Osteocyte (in vitro differentiated cells): ENCODE results near the gene TENM4. TPM values are rescaled to one million over a fixed set of nuclear protein-coding genes. Genes with fewer than 3 reads are reported as not detected.

Source experiments
- DNase-seq: peaks from one replicate; pipeline ENCODE4 v3.0.0; 2021; ENCODE audit warnings: mixed read lengths; ENCODE audit not compliant: unreplicated experiment; ENCODE audit errors: extremely low spot score
- H3K27ac Mint-ChIP-seq: one replicate; pipeline ENCODE4 v1.8.0; 2021; ENCODE audit warnings: mild to moderate bottlenecking, mixed read lengths; ENCODE audit not compliant: unreplicated experiment
- H3K27me3 Mint-ChIP-seq: one replicate; pipeline ENCODE4 v1.8.0; 2021; ENCODE audit warnings: mixed read lengths; ENCODE audit not compliant: unreplicated experiment
- H3K36me3 Mint-ChIP-seq: one replicate; pipeline ENCODE4 v1.8.0; 2021; ENCODE audit warnings: mixed read lengths; ENCODE audit not compliant: unreplicated experiment
- H3K4me1 Mint-ChIP-seq: one replicate; pipeline ENCODE4 v1.8.0; 2021; ENCODE audit warnings: mixed read lengths; ENCODE audit not compliant: unreplicated experiment
- H3K4me3 Mint-ChIP-seq: one replicate; pipeline ENCODE4 v1.8.0; 2021; ENCODE audit warnings: mild to moderate bottlenecking, moderate library complexity, mixed read lengths; ENCODE audit not compliant: unreplicated experiment
- H3K9me3 Mint-ChIP-seq: one replicate; pipeline ENCODE4 v1.8.0; 2021; ENCODE audit warnings: mixed read lengths; ENCODE audit not compliant: unreplicated experiment
- total RNA-seq: library from RNA; stranded (reverse); gene quantifications from 2 replicates; pipeline ENCODE4 v1.2.1, GENCODE V29; 2021
- TF ChIP-seq, protein P1 (sequence below): fragments of 200-600 bp; sonication (generic); IDR thresholded peaks from 2 replicates; pipeline ENCODE4 v1.5.0; 2021; ENCODE audit warnings: antibody characterized with exemption, mild to moderate bottlenecking, moderate library complexity

The TENM4 gene
- total RNA-seq, 1 donor from 2014 or later: 74.1 TPM

DNA sequence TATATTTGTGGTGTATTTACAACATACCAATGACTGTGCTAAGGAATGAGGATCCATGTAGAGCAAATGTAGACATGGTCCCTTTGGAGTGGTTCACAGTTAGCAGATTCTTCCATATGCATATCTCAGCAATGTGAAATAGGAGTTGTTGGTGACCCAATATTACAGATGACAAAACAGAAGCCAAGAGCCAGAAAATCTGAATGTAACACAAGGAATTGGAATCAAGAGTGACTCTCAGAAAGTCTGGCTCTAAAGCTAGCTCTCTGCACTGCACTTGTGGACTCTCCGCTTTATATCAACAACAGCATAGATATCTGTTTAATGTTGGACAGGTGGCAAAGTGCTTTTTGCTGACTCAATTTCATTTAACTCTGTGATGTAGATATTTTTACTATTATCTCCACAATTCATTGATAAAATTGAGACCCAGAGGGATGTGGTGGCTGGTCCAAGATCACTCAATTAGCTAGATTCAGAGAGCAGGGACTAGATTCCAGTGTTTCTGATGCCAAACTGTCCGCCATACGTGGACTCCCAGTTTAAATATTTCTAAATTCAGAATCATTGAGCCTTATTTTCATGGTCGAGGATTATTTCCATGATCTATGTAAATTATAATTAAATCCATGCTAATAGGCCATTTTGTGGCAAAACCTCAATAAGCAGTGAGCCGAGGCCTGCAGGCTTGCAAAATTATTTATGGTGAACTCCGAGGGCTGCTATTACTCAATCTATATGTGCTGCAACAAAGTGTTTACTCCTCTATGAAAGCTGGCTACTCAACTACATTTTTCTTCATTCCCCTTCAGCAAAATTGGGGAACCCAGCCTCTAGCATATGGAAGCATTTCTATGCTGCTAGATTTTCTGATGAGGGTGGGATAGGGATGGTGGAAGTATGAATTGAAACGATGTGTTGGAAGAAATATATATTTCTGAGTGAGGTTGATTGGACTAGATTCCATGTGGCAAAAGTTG lies 21.1 kb upstream of the TENM4 start:
- Mint-ChIP-seq H3K4me1 (no peaks in the 10 kb centered on the region), H3K9me3 (no peaks in the 10 kb centered on the region), H3K36me3 (no peaks in the 10 kb centered on the region), H3K27ac (no peak overlapping the region), H3K27me3 (peaks cover 7% of the 10 kb centered on the region), H3K4me3 (no peak overlapping the region)
- no peak for DNase-seq
- TF ChIP-seq, protein P1, sequence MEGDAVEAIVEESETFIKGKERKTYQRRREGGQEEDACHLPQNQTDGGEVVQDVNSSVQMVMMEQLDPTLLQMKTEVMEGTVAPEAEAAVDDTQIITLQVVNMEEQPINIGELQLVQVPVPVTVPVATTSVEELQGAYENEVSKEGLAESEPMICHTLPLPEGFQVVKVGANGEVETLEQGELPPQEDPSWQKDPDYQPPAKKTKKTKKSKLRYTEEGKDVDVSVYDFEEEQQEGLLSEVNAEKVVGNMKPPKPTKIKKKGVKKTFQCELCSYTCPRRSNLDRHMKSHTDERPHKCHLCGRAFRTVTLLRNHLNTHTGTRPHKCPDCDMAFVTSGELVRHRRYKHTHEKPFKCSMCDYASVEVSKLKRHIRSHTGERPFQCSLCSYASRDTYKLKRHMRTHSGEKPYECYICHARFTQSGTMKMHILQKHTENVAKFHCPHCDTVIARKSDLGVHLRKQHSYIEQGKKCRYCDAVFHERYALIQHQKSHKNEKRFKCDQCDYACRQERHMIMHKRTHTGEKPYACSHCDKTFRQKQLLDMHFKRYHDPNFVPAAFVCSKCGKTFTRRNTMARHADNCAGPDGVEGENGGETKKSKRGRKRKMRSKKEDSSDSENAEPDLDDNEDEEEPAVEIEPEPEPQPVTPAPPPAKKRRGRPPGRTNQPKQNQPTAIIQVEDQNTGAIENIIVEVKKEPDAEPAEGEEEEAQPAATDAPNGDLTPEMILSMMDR: no peak

DNA sequence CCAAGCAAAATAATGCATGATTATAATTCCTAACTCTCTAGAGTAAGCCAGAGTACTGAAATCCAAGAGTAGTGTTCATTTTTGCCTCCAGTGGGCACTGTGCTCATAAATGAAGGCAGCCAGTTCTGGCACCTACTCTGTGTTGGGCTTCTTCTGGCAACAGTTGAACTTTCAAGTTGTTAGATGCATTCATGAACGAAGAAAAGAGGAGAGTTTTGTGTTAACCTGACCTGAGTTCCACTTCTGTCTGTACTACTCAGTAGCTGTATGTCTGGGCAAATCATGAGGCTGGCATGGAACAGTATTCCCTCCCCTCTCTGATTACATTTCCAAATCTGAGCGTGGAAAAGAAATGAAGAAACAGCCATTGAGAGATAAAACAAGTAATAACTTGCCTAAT lies 20.3 kb upstream of the TENM4 start:
- no peak overlapping the region for H3K27ac Mint-ChIP-seq
- no peaks in the 10 kb centered on the region for H3K9me3 Mint-ChIP-seq
- peaks cover 5% of the 10 kb centered on the region for H3K4me1 Mint-ChIP-seq
- peaks cover 7% of the 10 kb centered on the region for H3K27me3 Mint-ChIP-seq
- no peak for DNase-seq
- H3K4me3 Mint-ChIP-seq: no peak overlapping the region
- TF ChIP-seq, protein P1: peak; percentile 67
- H3K36me3 Mint-ChIP-seq: no peaks in the 10 kb centered on the region

DNA sequence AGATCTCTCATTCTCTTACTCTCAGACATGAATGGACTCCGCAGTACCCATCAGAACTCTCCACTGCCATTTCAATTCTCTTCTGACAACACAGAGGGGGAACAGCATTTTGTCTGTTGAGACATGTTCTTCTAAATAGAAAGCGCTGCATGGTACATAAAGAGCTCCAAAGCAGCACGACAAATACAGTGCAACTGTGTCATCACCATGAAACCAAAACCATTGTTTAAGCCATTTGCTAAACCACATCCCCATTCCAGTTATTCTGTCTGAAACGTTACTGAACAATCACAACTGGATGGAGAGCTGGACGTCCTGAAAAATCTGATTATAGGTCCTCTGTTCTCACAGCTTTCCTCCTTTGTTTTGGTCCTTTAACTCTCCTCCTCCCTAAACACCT lies 17.9 kb upstream of the TENM4 start:
- DNase-seq: no peak
- Mint-ChIP-seq H3K4me3 (no peak overlapping the region), H3K27me3 (peaks cover 19% of the 10 kb centered on the region), H3K27ac (no peak overlapping the region), H3K36me3 (no peaks in the 10 kb centered on the region), H3K4me1 (peaks cover 15% of the 10 kb centered on the region), H3K9me3 (peaks cover 7% of the 10 kb centered on the region)
- TF ChIP-seq, protein P1: no peak

DNA sequence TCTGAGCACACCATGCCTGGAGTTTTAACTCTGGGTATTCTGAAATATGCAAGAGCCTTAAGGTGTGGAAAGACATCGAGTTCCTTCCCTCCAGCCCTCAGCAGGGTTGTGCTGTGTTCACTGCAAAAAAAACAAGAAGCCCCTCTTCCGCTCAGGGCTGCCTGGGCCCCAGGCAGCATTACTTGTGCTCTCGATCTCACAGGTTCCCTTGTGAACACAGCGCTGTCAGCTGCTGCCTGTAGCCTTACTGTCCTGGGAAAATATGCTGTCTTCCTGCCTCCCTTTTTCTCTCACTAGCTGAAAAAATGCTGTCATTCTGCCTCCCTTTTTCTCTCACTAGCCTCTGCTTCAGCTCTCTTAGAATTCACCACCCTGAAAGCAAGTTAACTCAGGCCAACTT lies 15.7 kb upstream of the TENM4 start:
- Mint-ChIP-seq H3K4me1 (peaks cover 15% of the 10 kb centered on the region), H3K9me3 (peaks cover 7% of the 10 kb centered on the region), H3K4me3 (no peak overlapping the region), H3K27ac (no peak overlapping the region), H3K27me3 (peaks cover 30% of the 10 kb centered on the region), H3K36me3 (no peaks in the 10 kb centered on the region)
- TF ChIP-seq, protein P1: no peak
- no peak for DNase-seq

DNA sequence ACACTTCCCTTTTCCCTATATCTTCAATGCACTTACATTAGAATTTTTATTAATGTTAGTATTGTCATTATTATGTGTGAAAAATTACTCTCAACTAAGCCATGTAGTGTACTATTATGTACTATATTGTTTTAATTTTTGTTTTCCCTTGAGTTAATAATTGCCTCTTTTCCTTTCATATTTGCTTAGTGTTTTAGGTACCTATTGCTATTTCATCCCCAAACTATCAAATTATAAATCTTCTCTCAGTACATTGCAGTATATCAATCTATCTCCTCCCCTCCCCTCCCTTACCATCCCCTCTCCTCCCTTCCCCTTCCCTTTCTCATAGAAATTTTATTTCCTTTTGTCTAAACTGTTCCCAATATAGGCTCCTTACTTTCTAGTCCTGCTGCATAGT lies 12.8 kb upstream of the TENM4 start:
- no peaks in the 10 kb centered on the region for H3K36me3 Mint-ChIP-seq
- no peak overlapping the region for H3K27ac Mint-ChIP-seq
- TF ChIP-seq, protein P1: no peak
- H3K9me3 Mint-ChIP-seq: peaks cover 7% of the 10 kb centered on the region
- no peak overlapping the region for H3K4me3 Mint-ChIP-seq
- peaks cover 36% of the 10 kb centered on the region for H3K27me3 Mint-ChIP-seq
- H3K4me1 Mint-ChIP-seq: peaks cover 15% of the 10 kb centered on the region
- DNase-seq: no peak
